ENCODE data around the gene SMARCC2. TPM values are rescaled to one million over a fixed set of nuclear protein-coding genes. Genes with fewer than 3 reads are reported as not detected.
A peak's percentile ranks its signal among the peaks of the same experiment; 100 is the strongest.

Gene SMARCC2
- total RNA-seq, 4 donors from 2014 or later: 63.8 to 231 (median 135) TPM

DNA sequence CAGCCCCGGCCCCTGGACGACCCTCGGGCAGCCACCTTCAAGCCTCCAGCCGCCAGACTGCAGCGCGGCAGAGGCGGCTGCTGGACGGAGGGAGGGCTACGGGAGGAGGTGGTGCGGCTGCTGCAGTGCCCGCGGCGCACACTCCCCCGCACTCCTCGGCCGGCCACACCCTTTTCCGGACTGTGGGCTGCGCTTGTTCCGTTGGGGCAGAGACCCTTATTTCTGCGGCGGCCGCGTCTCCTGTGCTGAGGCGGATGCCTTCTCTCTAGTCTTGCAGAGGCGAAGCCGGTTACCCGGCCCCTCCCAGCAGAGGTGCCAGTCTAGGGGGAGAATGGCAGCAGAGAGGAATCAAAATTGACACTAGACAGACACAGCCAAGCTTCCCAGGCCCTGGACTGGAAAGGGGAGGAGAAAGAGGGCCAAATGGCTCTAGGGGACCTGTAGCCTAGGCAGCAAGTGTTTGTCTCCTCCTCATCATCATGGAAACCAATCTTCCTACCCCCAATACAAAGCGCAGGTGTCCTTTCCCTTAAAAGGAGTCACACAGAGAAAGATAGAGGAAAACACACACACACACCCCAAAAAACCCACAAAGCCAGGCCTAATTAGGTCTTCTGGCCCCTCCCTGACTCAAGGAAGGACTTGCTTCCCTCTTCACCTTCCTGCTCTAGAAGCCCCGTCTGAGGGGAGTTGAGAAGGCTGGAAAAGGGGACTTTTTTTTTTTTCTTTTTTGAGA lies 59.9 kb downstream of the SMARCC2 start:
- in situ Hi-C loops (cut with MboI; ENCODE audit: low pct_ligation_motif_present in 1 of 4, low pct_unique_long_range_greater_than_20kb in 1 of 4, low sequenced_read_pairs in 3 of 4): loop anchor here in 1 of 4 donors (10.0 kb wide), 1 partner anchor 55 kb away; the partner anchor contains the start of gene SMARCC2

DNA sequence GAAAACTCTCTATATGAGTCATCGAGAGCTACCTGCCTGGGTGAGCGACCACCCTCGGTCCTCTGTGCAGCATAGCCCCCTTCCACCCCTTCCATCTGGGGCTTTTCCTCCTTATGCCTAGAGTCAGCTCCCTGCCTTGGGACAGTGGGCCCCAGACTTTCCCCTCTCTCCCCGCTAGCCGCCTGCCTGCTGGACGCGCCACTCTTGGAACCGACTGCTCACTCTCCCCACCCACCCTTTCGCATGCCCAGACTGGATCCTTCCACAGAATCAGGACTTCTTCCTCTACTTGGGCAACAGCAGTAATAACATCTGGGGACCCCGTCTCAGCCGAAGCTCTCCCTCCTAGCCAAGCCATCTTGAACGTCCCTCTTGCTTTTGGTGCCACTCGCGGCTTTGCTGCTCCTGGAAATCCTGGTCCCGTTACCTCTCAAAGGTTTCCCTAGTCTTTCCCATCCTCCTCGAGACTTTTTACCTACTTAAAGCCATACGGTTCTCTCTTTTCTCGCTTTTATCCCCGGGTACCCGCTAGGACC lies 60.5 kb downstream of the SMARCC2 start:
- Histone ChIP-seq H3K9me3 (no peaks in the 10 kb centered on the region), H3K4me3 (peak overlapping the region; percentile 45 to 85 (median 76)), H3K27me3 (no peaks in the 10 kb centered on the region), H3K4me1 (peaks cover 16 to 41% (median 32%) of the 10 kb centered on the region in 4 donors), H3K36me3 (peaks cover 0 to 21% (median 9%) of the 10 kb centered on the region in 4 donors), H3K27ac (peak overlapping the region; percentile 92 to 98 (median 94))
- DNase-seq: peak; percentile 36
- 0 to 1% methylated on average over 13 to 20 of the region's 20 CpGs for WGBS, 2 donors (ENCODE audit: low coverage in 1 of 2)
- in situ Hi-C loops (cut with MboI; ENCODE audit: low pct_ligation_motif_present in 1 of 4, low pct_unique_long_range_greater_than_20kb in 1 of 4, low sequenced_read_pairs in 3 of 4): loop anchor here in 1 of 4 donors (10.0 kb wide), 1 partner anchor 56 kb away; the partner anchor contains the start of gene SMARCC2
- TF ChIP-seq EP300 (IDR thresholded peaks at IDR 0.05; ENCODE audit: low read depth): no peak
- TF ChIP-seq POLR2AphosphoS5 (IDR thresholded peaks at IDR 0.05): no peak
- TF ChIP-seq, protein P1, sequence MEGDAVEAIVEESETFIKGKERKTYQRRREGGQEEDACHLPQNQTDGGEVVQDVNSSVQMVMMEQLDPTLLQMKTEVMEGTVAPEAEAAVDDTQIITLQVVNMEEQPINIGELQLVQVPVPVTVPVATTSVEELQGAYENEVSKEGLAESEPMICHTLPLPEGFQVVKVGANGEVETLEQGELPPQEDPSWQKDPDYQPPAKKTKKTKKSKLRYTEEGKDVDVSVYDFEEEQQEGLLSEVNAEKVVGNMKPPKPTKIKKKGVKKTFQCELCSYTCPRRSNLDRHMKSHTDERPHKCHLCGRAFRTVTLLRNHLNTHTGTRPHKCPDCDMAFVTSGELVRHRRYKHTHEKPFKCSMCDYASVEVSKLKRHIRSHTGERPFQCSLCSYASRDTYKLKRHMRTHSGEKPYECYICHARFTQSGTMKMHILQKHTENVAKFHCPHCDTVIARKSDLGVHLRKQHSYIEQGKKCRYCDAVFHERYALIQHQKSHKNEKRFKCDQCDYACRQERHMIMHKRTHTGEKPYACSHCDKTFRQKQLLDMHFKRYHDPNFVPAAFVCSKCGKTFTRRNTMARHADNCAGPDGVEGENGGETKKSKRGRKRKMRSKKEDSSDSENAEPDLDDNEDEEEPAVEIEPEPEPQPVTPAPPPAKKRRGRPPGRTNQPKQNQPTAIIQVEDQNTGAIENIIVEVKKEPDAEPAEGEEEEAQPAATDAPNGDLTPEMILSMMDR (IDR thresholded peaks at IDR 0.05): no peak
- no peak for TF ChIP-seq POLR2A (IDR thresholded peaks at IDR 0.05)
- intact Hi-C loops (cut with DNase I; ENCODE audit: low total_unique reads): no loop called here

More for the DNA sequence above, 59.9 kb downstream of the SMARCC2 start:
- peak overlapping the region; percentile 92 to 98 (median 94) for H3K27ac ChIP-seq
- 1% methylated on average over 29 of the region's 29 CpGs; no CpG with 5 or more reads in 1 of the 2 donors for WGBS, 2 donors (ENCODE audit: low coverage in 1 of 2)
- TF ChIP-seq EP300 (IDR thresholded peaks at IDR 0.05; ENCODE audit: low read depth) (no peak), POLR2A (IDR thresholded peaks at IDR 0.05) (peak; percentile 59), POLR2AphosphoS5 (IDR thresholded peaks at IDR 0.05) (peak; percentile 75 to 81 (median 77))
- TF ChIP-seq, protein P1 (IDR thresholded peaks at IDR 0.05): no peak
- peaks cover 16 to 41% (median 32%) of the 10 kb centered on the region in 4 donors for H3K4me1 ChIP-seq
- intact Hi-C loops (cut with DNase I; ENCODE audit: low total_unique reads): no loop called here
- DNase-seq: peak; percentile 81
- H3K27me3 ChIP-seq: no peaks in the 10 kb centered on the region
- no peaks in the 10 kb centered on the region for H3K9me3 ChIP-seq
- peaks cover 0 to 28% (median 12%) of the 10 kb centered on the region in 4 donors for H3K36me3 ChIP-seq
- H3K4me3 ChIP-seq: peak overlapping the region; percentile 45 to 85 (median 76)

GRCh38 chr12:56127888-56128669 lies 61.2 kb downstream of the SMARCC2 start, which contains the start of gene ESYT1:
ESYT1 (plus strand) TSS chr12:56128267; CDS start chr12:56128320, 53 bp downstream.
- intact Hi-C loops (cut with DNase I; ENCODE audit: low total_unique reads): loop anchor here (2.0 kb wide), 1 partner anchor 31 kb away; the partner anchor contains the start of gene MYL6
- peak; percentile 98 to 99 (median 98) for TF ChIP-seq POLR2AphosphoS5 (IDR thresholded peaks at IDR 0.05)
- no peak for TF ChIP-seq EP300 (IDR thresholded peaks at IDR 0.05; ENCODE audit: low read depth)
- TF ChIP-seq, protein P1 (IDR thresholded peaks at IDR 0.05): peak in 1 of 5 experiments; percentile 10
- TF ChIP-seq POLR2A (IDR thresholded peaks at IDR 0.05): peak; percentile 97
- WGBS, 2 donors (ENCODE audit: low coverage in 1 of 2): 0 to 1% methylated on average over 3 to 22 of the region's 49 CpGs
- peak; percentile 99 for DNase-seq
- H3K27me3 ChIP-seq: no peaks in the 10 kb centered on the region
- peaks cover 0 to 16% (median 5%) of the 10 kb centered on the region in 4 donors for H3K36me3 ChIP-seq
- in situ Hi-C loops (cut with MboI; ENCODE audit: low pct_ligation_motif_present in 1 of 4, low pct_unique_long_range_greater_than_20kb in 1 of 4, low sequenced_read_pairs in 3 of 4): loop anchor here in 1 of 4 donors (10.0 kb wide), 1 partner anchor 57 kb away; the partner anchor contains the start of gene SMARCC2
- no peaks in the 10 kb centered on the region for H3K9me3 ChIP-seq
- peak within 1 kb of the TSS; percentile 92 to 98 (median 94) for H3K27ac ChIP-seq
- peaks cover 16 to 41% (median 32%) of the 10 kb centered on the region in 4 donors for H3K4me1 ChIP-seq
- H3K4me3 ChIP-seq: peak within 1 kb of the TSS; percentile 45 to 85 (median 76)
